T-helper 2 cell treated with Interferon-gamma antibody and Interleukin-4, amounts not matched to agents 100 ng/mL and 5 ng/mL, for 36 hours (primary cell): Measurements from ENCODE around the gene KIF1C. TPM values are rescaled to one million over a fixed set of nuclear protein-coding genes. Genes with fewer than 3 reads are reported as not detected.
"Not testable (repeated sequence)": the region's sequence is repeated elsewhere in the genome, so short reads cannot be mapped to it uniquely, and the experiment has no call there.

Experiments used
- intact Hi-C: fragments of 100-400 bp; cut with micrococcal nuclease; formaldehyde crosslinking; loops from one replicate; pipeline ENCODE4 v1.15.1; 2023
- total RNA-seq: library from RNA; stranded (reverse); gene quantifications from 2 replicates; pipeline ENCODE4 v1.2.3, GENCODE V29; 2022

KIF1C gene
- total RNA-seq, 1 donor from 2014 or later, result 42.5 TPM

- intact Hi-C loops, result no loop called here
Measured at GRCh38 chr17:4999430-5000093, 1.8 kb downstream of the KIF1C start.

- intact Hi-C loops, result no loop called here
Measured at GRCh38 chr17:5000237-5000639, 2.5 kb downstream of the KIF1C start.

- intact Hi-C loops, result no loop called here
Measured at GRCh38 chr17:5002121-5002788, 4.5 kb downstream of the KIF1C start.

GRCh38 chr17:5003214-5003867, 5.6 kb downstream of the KIF1C start:
- intact Hi-C loops, result no loop called here

- intact Hi-C loops, result no loop called here
Measured at GRCh38 chr17:5011928-5012327, 14.2 kb downstream of the KIF1C start.

DNA sequence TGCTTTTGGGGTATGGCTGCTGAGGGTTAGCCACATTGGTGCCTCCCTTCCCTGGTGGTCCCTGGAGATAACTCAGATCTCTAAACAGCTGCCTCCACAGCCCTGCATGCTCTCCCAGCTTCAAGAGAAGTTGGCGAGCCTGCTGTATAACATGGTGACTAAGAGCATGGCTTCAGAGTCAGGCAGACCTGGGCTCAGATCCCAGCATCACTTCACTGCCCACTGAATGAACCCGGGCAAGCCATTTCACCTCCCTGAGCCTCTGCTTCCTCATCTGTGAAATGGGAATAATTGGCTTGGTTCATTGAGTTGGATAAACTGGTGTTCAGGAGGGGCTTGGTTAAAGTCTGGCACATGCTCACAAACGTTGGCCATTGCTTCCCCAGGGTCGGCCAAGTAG, 16.6 kb downstream of the KIF1C start:
- intact Hi-C loops, result no loop called here

- intact Hi-C loops, result no loop called here
Measured at GRCh38 chr17:5019475-5019956, 21.8 kb downstream of the KIF1C start.

GRCh38 chr17:5020502-5021023, 22.8 kb downstream of the KIF1C start:
- intact Hi-C loops, result no loop called here

DNA sequence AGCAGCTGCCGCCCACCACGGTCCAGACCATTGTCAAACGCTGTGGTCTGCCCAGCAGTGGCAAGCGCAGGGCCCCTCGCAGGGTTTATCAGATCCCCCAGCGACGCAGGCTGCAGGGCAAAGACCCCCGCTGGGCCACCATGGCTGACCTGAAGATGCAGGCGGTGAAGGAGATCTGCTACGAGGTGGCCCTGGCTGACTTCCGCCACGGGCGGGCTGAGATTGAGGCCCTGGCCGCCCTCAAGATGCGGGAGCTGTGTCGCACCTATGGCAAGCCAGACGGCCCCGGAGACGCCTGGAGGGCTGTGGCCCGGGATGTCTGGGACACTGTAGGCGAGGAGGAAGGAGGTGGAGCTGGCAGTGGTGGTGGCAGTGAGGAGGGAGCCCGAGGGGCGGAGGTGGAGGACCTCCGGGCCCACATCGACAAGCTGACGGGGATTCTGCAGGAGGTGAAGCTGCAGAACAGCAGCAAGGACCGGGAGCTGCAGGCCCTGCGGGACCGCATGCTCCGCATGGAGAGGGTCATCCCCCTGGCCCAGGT, 24.5 kb downstream of the KIF1C start:
- intact Hi-C loops, result no loop called here

GRCh38 chr17:5023588-5024147, 25.9 kb downstream of the KIF1C start:
- intact Hi-C loops, result no loop called here

- intact Hi-C loops, result no loop called here
Measured at GRCh38 chr17:5024604-5025003, 26.9 kb downstream of the KIF1C start.

- intact Hi-C loops, result no loop called here
Measured at GRCh38 chr17:5027299-5027698, 29.5 kb downstream of the KIF1C start.

GRCh38 chr17:5027916-5028315, 30.2 kb downstream of the KIF1C start:
- intact Hi-C loops, result no loop called here

GRCh38 chr17:5030168-5030567, 32.4 kb downstream of the KIF1C start:
- intact Hi-C loops, result not testable (repeated sequence)

DNA sequence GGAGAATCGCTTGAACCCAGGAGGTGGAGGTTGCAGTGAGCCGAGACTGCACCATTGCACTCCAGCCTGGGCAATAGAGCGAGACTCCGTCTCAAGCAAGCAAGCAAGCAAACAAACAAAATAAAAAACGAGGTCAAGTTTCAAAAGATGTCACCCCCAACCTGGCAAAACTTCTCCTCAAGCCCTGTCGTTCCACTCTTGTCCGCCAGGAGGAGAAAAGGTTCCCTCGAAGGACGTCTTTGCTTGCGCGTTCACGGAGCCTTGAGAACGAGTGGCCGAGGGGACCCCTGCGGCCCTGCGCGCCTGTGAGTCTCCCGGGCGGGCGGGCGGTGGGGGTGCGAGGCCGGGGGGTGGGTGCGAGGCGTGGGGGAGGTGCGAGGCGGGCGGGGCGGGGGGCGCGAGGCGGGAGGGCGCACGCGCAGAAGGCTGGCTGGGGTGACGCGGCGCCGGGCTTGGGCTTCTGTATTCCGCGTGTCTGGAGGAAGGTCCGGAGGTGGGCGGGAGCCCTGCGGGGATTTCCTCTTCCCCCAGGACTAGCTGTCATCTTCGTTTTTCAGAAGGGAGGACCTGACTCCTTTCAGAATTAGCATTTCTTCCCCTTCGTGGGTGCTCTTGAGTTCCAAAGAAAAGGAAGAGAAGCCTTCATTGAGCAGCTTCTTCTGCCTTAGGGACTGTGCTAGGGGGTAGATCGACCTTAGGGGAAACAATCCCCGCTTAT, 33.8 kb downstream of the KIF1C start:
- intact Hi-C loops, result loop anchor here (1.0 kb wide), 1 partner anchor 31 kb away; no protein-coding TSS in a partner anchor

DNA sequence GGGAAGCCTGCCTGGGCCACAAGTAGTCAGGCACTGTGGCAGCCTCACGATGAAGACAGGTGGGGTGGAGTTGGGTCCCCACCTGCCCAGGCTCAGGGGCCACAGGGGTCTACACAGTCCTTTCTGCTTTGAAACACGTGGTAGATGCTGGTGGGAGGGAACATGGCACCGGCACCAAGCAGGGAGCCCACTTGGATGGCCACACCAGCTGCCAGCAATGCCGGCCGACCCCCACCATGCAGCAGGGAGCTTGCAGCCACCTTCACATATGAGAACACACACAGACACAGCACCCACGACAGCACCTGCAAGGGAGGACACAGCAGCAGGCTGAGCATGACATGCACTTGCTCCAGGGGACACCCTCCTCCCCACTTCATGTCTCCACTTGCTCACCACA, 35.1 kb downstream of the KIF1C start:
- intact Hi-C loops, result no loop called here

- intact Hi-C loops, result no loop called here
Measured at GRCh38 chr17:5033352-5034015, 35.7 kb downstream of the KIF1C start.

- intact Hi-C loops, result no loop called here
Measured at GRCh38 chr17:5034063-5034462, 36.3 kb downstream of the KIF1C start.

DNA sequence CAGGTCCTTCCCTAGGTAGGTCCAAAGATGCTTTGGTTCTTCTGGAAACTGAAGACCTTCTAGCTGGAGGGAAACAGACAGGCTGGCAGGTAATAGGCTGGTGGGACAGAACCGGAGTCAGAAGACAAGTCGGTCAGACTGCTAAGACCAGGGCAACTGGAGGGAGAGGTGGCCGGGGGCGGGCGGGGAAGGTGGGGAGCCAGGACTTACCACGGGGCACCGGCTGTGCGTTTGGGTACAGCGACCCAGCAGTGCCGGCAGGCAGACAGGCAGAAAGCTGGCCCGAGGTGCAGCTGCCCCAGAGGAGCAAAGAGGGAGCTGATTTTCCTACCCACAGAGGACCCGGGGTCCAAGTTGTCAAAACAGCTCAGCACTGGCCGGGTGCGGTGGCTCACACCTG, 36.9 kb downstream of the KIF1C start:
- intact Hi-C loops, result no loop called here

GRCh38 chr17:5035315-5035714, 37.6 kb downstream of the KIF1C start, which contains the start of gene SLC52A1:
Gene SLC52A1 (minus strand): TSS chr17:5035426. CDS start chr17:5034606, 820 bp downstream.
- intact Hi-C loops, result no loop called here
